Measurements from ENCODE around the gene NUFIP1. TPM values are rescaled to one million over a fixed set of nuclear protein-coding genes. Genes with fewer than 3 reads are reported as not detected.

The NUFIP1 gene
- 2.9 and 4.1 TPM in 2 replicates for total RNA-seq

DNA sequence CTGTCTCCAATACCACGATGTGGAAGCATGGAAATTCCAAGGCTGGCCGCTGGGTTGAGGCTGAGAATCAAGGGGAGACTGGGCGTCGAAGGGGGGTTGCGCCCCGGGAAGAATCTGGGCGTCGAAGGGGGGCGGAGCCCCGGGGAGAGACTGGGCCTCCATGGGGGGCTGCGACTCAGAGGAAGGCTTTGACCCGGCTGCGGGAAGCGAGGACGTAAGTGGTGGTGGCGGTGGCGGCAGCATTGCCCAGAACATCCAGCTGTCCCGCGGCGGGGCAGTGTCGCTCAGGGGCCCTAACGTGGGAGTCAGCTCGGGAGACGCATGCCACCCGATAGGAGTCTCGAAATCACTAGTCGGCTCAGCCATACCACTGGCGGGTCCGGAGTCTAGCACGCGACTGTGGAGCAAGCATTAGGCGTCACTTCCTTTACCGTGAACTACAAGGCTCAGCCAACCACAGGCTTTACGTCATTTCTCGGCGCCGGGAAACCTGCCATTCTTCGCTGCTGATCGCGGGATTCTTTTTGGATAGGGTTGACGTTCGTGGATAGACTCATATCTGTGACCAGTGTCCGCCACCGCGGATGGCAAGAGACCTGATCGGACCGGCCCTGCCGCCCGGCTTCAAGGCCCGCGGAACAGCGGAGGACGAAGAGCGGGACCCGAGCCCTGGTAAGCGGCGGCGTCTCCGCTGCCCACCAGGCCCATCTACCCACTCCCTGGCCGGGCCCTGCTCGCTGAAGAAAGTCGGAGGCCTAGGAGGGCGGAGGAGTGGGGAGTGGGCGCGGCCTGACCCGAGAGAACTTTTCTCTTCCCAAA is at the start of gene NUFIP1, which contains the start of gene GPALPP1:
Gene NUFIP1 (minus strand): TSS at position 401 of the 819 bp plus-strand sequence. CDS start 35 bp downstream, at position 366.
Gene GPALPP1 (plus strand): TSS at position 468 of the 819 bp plus-strand sequence. CDS start 117 bp downstream, at position 585.

Other genes with a start within 250 kb of the NUFIP1 start
- gene GPALPP1, start 67 bp upstream of the NUFIP1 start, total RNA-seq = 17.2 and 21.0 TPM in 2 replicates
- 13.8 and 19.0 TPM in 2 replicates for gene GTF2F2, start 131.0 kb upstream of the NUFIP1 start, total RNA-seq
- 0.35 TPM in 1 of 2 replicates, not detected in the other for gene KCTD4, start 211.6 kb upstream of the NUFIP1 start, total RNA-seq